GM08714 (cell line): ENCODE measurements around the gene VWF.

Experiments
- H3K4me3 ChIP-seq: fragments of 200-500 bp; sonication (Bioruptor generic); 2 replicates; pipeline ENCODE4 v1.5.1; 2014; ENCODE audit warnings: mild to moderate bottlenecking, low read length, inconsistent platforms
- ZNF274 ChIP-seq: IDR thresholded peaks from 2 replicates; pipeline ENCODE4 v1.6.1; 2012; ENCODE audit warnings: mild to moderate bottlenecking, low read depth, low read length

Gene VWF

GRCh38 chr12:6082613-6083012 lies 41.9 kb downstream of the VWF start:
- no peak overlapping the region for H3K4me3 ChIP-seq
- no peak for TF ChIP-seq ZNF274

- no peak overlapping the region for H3K4me3 ChIP-seq
- TF ChIP-seq ZNF274 = no peak
Measured at GRCh38 chr12:6080149-6081045, 44.1 kb downstream of the VWF start.

- TF ChIP-seq ZNF274 = no peak
- no peak overlapping the region for H3K4me3 ChIP-seq
Measured at GRCh38 chr12:6078398-6079096, 45.9 kb downstream of the VWF start.

GRCh38 chr12:6077692-6078083 lies 46.8 kb downstream of the VWF start:
- no peak for TF ChIP-seq ZNF274

GRCh38 chr12:6076776-6077691 lies 47.4 kb downstream of the VWF start:
- TF ChIP-seq ZNF274 = no peak
- H3K4me3 ChIP-seq = no peak overlapping the region

More at GRCh38 chr12:6077692-6078083, 46.8 kb downstream of the VWF start:
- H3K4me3 ChIP-seq = no peak overlapping the region

GRCh38 chr12:6076346-6076745 lies 48.1 kb downstream of the VWF start:
- TF ChIP-seq ZNF274 = no peak
- H3K4me3 ChIP-seq = no peak overlapping the region

- no peak overlapping the region for H3K4me3 ChIP-seq
Measured at GRCh38 chr12:6074979-6075585, 49.4 kb downstream of the VWF start.

GRCh38 chr12:6074427-6074826 lies 50.0 kb downstream of the VWF start:
- no peak overlapping the region for H3K4me3 ChIP-seq

More at GRCh38 chr12:6074979-6075585, 49.4 kb downstream of the VWF start:
- TF ChIP-seq ZNF274 = no peak

GRCh38 chr12:6073426-6073825 lies 51.0 kb downstream of the VWF start:
- no peak overlapping the region for H3K4me3 ChIP-seq
- TF ChIP-seq ZNF274 = no peak

More at GRCh38 chr12:6074427-6074826, 50.0 kb downstream of the VWF start:
- no peak for TF ChIP-seq ZNF274

- H3K4me3 ChIP-seq = no peak overlapping the region
- no peak for TF ChIP-seq ZNF274
Measured at GRCh38 chr12:6072302-6072752, 52.1 kb downstream of the VWF start.

GRCh38 chr12:6071589-6071988 lies 52.9 kb downstream of the VWF start:
- TF ChIP-seq ZNF274 = no peak
- H3K4me3 ChIP-seq = no peak overlapping the region

GRCh38 chr12:6070472-6071257 lies 53.8 kb downstream of the VWF start:
- H3K4me3 ChIP-seq = no peak overlapping the region
- no peak for TF ChIP-seq ZNF274
